Right kidney (tissue), 1 donor: ENCODE measurements around the gene FANCE.
"Not testable (repeated sequence)": the region's sequence is repeated elsewhere in the genome, so short reads cannot be mapped to it uniquely, and the experiment has no call there.

ENCODE experiments used
- DNase-seq: peaks from one replicate; pipeline ENCODE4 v3.0.0-alpha.2; 2016

The FANCE gene

GRCh38 chr6:35497571-35498421, 45.7 kb downstream of the FANCE start:
- DNase-seq, result peak; percentile 93

GRCh38 chr6:35498422-35499067, 46.4 kb downstream of the FANCE start:
- no peak for DNase-seq

GRCh38 chr6:35499372-35499771, 47.2 kb downstream of the FANCE start:
- DNase-seq, result no peak

GRCh38 chr6:35500782-35501181, 48.6 kb downstream of the FANCE start:
- no peak for DNase-seq

GRCh38 chr6:35501784-35502183, 49.6 kb downstream of the FANCE start:
- DNase-seq, result no peak

- DNase-seq, result no peak
These were observed 51.4 kb downstream of the FANCE start for GRCh38 chr6:35503534-35503933.

- peak; percentile 37 for DNase-seq
These were observed 53.9 kb downstream of the FANCE start for GRCh38 chr6:35505999-35506412.

- no peak for DNase-seq
These were observed 54.4 kb downstream of the FANCE start for GRCh38 chr6:35506536-35506935.

- no peak for DNase-seq
These were observed 55.1 kb downstream of the FANCE start for GRCh38 chr6:35507221-35507620.

GRCh38 chr6:35508027-35508426, 55.9 kb downstream of the FANCE start:
- DNase-seq, result no peak

- no peak for DNase-seq
These were observed 56.4 kb downstream of the FANCE start for GRCh38 chr6:35508542-35508941.

- no peak for DNase-seq
These were observed 58.9 kb downstream of the FANCE start for GRCh38 chr6:35510916-35511561.

- DNase-seq, result no peak
These were observed 59.4 kb downstream of the FANCE start for GRCh38 chr6:35511562-35511941.

GRCh38 chr6:35512006-35512405, 59.9 kb downstream of the FANCE start:
- DNase-seq, result no peak

GRCh38 chr6:35512740-35513139, 60.6 kb downstream of the FANCE start, which contains the start of gene TULP1:
TULP1 (minus strand) TSS chr6:35512896; CDS start chr6:35512858, 38 bp downstream.
- no peak for DNase-seq

- no peak for DNase-seq
These were observed 62.4 kb downstream of the FANCE start for GRCh38 chr6:35514587-35514986.

- DNase-seq, result not testable (repeated sequence)
These were observed 63.8 kb downstream of the FANCE start for GRCh38 chr6:35515939-35516338.
